HepG2 (cell line): Measurements from ENCODE around the gene SLC7A6OS. TPM values are rescaled to one million over a fixed set of nuclear protein-coding genes. Genes with fewer than 3 reads are reported as not detected.
A peak's percentile ranks its signal among the peaks of the same experiment; 100 is the strongest.

Source experiments
- FOXA1 ChIP-seq, 2 experiments: fragments of 450-650 bp in 1 of 2; sonication (generic) in 1 of 2; formaldehyde crosslinking in 1 of 2; IDR thresholded peaks; 2 replicates each; pipeline versions ENCODE4 v1.4.0 to v1.6.1; 2016 to 2020; ENCODE audit warnings: missing genetic modification reagents in 1 of 2
- GATAD2A ChIP-seq: IDR thresholded peaks from 2 replicates; pipeline ENCODE4 v1.6.1; 2016
- ISX ChIP-seq: sonication (generic); formaldehyde crosslinking; conservative IDR thresholded peaks from 2 replicates; pipeline ENCODE4 v1.5.0; 2020; ENCODE audit warnings: missing genetic modification reagents
- KLF12 ChIP-seq: sonication (generic); formaldehyde crosslinking; IDR thresholded peaks from 2 replicates; pipeline ENCODE4 v1.4.0; 2020; ENCODE audit warnings: missing genetic modification reagents, borderline replicate concordance
- PBX3 ChIP-seq: sonication (generic); formaldehyde crosslinking; IDR thresholded peaks from 2 replicates; pipeline ENCODE4 v1.8.1; 2023; ENCODE audit warnings: missing genetic modification reagents, inconsistent platforms, borderline replicate concordance
- SAP130 ChIP-seq: IDR thresholded peaks from 2 replicates; pipeline ENCODE4 v1.6.1; 2016; ENCODE audit warnings: low read depth
- SIN3A ChIP-seq: IDR thresholded peaks from 2 replicates; pipeline ENCODE4 v1.6.1; 2011; ENCODE audit warnings: low read depth, mild to moderate bottlenecking, control low read depth, low read length, borderline replicate concordance
- TFAP4 ChIP-seq: sonication (generic); IDR thresholded peaks from 2 replicates; pipeline ENCODE4 v1.6.1; 2016; ENCODE audit warnings: low read depth, borderline replicate concordance
- TGIF2 ChIP-seq: IDR thresholded peaks from 2 replicates; pipeline ENCODE4 v1.6.1; 2016; ENCODE audit warnings: control low read depth, missing compliant biosample characterization
- XRCC5 ChIP-seq: fragments of 200-400 bp; formaldehyde crosslinking; optimal IDR thresholded peaks from 2 replicates; pipeline ENCODE3; 2017; ENCODE audit warnings: mild to moderate bottlenecking, low read length
- ZBTB38 ChIP-seq: sonication (generic); formaldehyde crosslinking; IDR thresholded peaks from 2 replicates; pipeline ENCODE4 v1.5.1; 2020; ENCODE audit warnings: mild to moderate bottlenecking, missing genetic modification reagents
- ZKSCAN8 ChIP-seq: IDR thresholded peaks from 2 replicates; pipeline ENCODE4 v1.6.1; 2016; ENCODE audit warnings: borderline replicate concordance, missing genetic modification reagents, missing compliant biosample characterization
- ZNF564 ChIP-seq: sonication (generic); formaldehyde crosslinking; IDR thresholded peaks from 2 replicates; pipeline ENCODE4 v1.8.1; 2023; ENCODE audit warnings: mild to moderate bottlenecking, missing genetic modification reagents
- ZNF639 ChIP-seq: conservative IDR thresholded peaks from 2 replicates; pipeline ENCODE4 v1.6.1; 2018; ENCODE audit warnings: missing genetic modification reagents
- polyA plus RNA-seq, 8 experiments: library from polyadenylated mRNA; depleted of rRNA in 3 of 8; stranded (reverse) in 7 of 8; unstranded in 1 of 8; fragments of >200 nt; fragmentation: Illumina TruSeq in 4 of 8; extraction: Trizol in 4 of 8; gene quantifications; 2 replicates each; pipeline versions ENCODE4 v1.2.1 to v1.2.3, GENCODE V29; 2011 to 2016; ENCODE audit warnings: low read depth in 4 of 8, missing spikeins in 1 of 8, mixed read lengths in 1 of 8; ENCODE audit not compliant: insufficient read depth in 1 of 8
- total RNA-seq, 5 experiments: library from RNA; depleted of rRNA; stranded (reverse); fragments of >200 nt; fragmentation: Illumina TruSeq; extraction: Trizol; gene quantifications; 2 replicates each; pipeline ENCODE4 v1.2.3, GENCODE V29; 2016; ENCODE audit warnings: low read depth in 1 of 5
- TF ChIP-seq, protein P1 (sequence below): IDR thresholded peaks from 2 replicates; pipeline ENCODE4 v1.6.1; 2012; ENCODE audit warnings: inconsistent platforms
- TF ChIP-seq, protein P2 (sequence below): sonication (generic); formaldehyde crosslinking; IDR thresholded peaks from 2 replicates; pipeline ENCODE4 v1.4.0; 2020; ENCODE audit warnings: missing genetic modification reagents, mild to moderate bottlenecking, borderline replicate concordance

Gene SLC7A6OS
- total and polyA plus RNA-seq, 2 of the 13 experiments (the other 11 are each of a cell fraction or from before 2014, with no cell fraction given), result 11.2 to 21.5 TPM

- no peak for TF ChIP-seq KLF12 (CRISPR knock-in tag)
- peak; percentile 91 for TF ChIP-seq TGIF2 (CRISPR knock-in tag)
- TF ChIP-seq SAP130 (CRISPR knock-in tag), result peak; percentile 74
- peak; percentile 67 for TF ChIP-seq TFAP4
- TF ChIP-seq ISX (CRISPR knock-in tag), result no peak
- TF ChIP-seq ZNF564 (CRISPR knock-in tag), result no peak
- no peak for TF ChIP-seq ZBTB38 (CRISPR knock-in tag)
- TF ChIP-seq SIN3A, result 0 out of 2 replicates have a peak, but pooled peaks have one; percentile 55
- TF ChIP-seq XRCC5, result peak; percentile 19
- TF ChIP-seq, protein P1, sequence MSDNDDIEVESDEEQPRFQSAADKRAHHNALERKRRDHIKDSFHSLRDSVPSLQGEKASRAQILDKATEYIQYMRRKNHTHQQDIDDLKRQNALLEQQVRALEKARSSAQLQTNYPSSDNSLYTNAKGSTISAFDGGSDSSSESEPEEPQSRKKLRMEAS, result peak; percentile 45; the same call in 1 of the 2 replicates
- no peak for TF ChIP-seq GATAD2A
- TF ChIP-seq PBX3, result no peak
- TF ChIP-seq FOXA1 (IDR thresholded peaks at IDR 0.05), result no peak
- TF ChIP-seq FOXA1 (CRISPR knock-in tag; IDR thresholded peaks at IDR 0.05), result peak; percentile 35; the same call in 1 of the 2 replicates
- TF ChIP-seq, protein P2, sequence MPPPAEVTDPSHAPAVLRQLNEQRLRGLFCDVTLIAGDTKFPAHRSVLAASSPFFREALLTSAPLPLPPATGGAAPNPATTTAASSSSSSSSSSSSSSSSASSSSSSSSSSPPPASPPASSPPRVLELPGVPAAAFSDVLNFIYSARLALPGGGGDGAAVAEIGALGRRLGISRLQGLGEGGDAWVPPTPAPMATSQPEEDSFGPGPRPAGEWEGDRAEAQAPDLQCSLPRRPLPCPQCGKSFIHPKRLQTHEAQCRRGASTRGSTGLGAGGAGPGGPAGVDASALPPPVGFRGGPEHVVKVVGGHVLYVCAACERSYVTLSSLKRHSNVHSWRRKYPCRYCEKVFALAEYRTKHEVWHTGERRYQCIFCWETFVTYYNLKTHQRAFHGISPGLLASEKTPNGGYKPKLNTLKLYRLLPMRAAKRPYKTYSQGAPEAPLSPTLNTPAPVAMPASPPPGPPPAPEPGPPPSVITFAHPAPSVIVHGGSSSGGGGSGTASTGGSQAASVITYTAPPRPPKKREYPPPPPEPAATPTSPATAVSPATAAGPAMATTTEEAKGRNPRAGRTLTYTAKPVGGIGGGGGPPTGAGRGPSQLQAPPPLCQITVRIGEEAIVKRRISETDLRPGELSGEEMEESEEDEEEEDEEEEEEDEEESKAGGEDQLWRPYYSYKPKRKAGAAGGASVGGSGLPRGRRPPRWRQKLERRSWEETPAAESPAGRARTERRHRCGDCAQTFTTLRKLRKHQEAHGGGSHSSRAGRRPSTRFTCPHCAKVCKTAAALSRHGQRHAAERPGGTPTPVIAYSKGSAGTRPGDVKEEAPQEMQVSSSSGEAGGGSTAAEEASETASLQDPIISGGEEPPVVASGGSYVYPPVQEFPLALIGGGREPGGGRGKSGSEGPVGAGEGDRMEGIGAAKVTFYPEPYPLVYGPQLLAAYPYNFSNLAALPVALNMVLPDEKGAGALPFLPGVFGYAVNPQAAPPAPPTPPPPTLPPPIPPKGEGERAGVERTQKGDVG (CRISPR knock-in tag), result no peak
- TF ChIP-seq ZKSCAN8 (CRISPR knock-in tag), result no peak
- TF ChIP-seq ZNF639, result no peak
Measured at GRCh38 chr16:68275611-68276191, 35.0 kb downstream of the SLC7A6OS start (continued).
